GM15510 (cell line): ENCODE data around the gene CLSTN3.

Experiments used
- POLR2A ChIP-seq: IDR thresholded peaks from 3 replicates; pipeline ENCODE4 v1.6.1; 2011; ENCODE audit warnings: borderline replicate concordance; ENCODE audit not compliant: insufficient read length; ENCODE audit errors: extremely low read depth

CLSTN3 gene

DNA sequence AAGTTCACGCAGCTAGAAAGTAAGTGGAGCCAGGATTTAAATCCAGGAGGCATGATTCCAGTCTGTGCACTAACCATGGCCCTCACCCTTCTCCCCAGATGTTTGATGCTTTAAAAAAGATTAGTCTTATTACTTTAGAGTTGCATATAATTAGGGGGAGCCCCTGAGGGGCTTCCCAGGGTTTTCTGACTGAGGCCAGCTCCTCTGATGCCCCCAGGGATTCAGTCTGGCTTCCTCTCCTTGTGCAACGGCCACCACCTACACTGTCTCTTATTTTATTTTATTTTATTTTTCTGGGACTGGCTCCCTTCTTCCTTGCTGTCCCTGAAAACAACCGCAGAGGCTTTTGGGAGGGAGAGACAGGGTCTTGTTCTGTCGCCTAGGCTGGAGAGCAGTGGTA lies 22.6 kb downstream of the CLSTN3 start:
- no peak for TF ChIP-seq POLR2A

DNA sequence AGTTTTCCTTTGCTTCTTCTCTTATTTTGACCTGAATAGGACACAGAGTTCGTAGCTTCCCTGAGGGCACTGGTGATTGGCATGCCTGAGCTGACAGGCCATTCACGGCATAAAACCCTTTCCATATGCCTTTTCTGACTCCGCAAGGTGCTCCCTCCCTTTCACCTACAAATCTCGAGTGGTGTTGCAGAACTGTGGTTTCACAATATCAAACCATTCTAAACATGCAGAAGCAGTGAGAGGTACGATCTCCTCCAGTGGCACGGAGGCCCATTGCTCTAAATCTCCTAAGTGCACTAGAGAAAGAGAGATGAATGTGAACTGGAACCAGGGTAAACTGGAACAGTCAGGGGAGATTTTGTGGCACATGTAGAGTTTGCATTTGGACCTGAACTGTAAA lies 23.9 kb downstream of the CLSTN3 start:
- TF ChIP-seq POLR2A: no peak

DNA sequence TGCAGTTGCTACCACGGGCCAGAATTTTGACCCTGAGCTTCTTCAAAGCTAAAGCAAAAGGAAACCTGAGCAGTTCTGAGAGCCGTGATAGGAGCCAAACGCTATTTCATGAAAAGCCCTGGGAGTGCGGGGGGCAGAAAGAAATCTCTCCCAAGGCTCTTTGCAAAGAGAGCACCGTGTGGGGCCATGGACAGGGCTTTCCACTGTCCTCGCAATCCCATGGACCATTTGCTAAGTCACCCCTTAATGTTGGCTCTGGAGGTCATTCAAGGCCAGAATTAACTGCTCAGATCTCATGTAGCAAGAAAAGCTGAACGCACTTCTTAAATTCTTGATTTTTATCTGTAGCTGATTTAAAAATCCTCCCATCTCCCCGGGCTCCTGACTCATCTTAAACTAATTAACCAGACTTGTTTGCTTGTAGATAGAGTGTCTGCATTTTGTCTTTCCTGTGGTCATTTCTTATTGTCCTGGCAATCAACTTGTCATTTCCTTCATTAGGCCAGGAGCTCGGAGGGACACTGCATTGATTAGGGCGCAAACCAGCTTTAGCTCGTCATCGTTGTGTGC lies 24.8 kb downstream of the CLSTN3 start:
- no peak for TF ChIP-seq POLR2A

GRCh38 chr12:7155471-7156034 lies 25.4 kb downstream of the CLSTN3 start:
- TF ChIP-seq POLR2A: no peak

- TF ChIP-seq POLR2A: no peak
Measured at GRCh38 chr12:7156259-7157197, 26.4 kb downstream of the CLSTN3 start.

GRCh38 chr12:7157391-7157790 lies 27.2 kb downstream of the CLSTN3 start:
- no peak for TF ChIP-seq POLR2A

GRCh38 chr12:7158781-7159609 lies 28.8 kb downstream of the CLSTN3 start:
- no peak for TF ChIP-seq POLR2A

DNA sequence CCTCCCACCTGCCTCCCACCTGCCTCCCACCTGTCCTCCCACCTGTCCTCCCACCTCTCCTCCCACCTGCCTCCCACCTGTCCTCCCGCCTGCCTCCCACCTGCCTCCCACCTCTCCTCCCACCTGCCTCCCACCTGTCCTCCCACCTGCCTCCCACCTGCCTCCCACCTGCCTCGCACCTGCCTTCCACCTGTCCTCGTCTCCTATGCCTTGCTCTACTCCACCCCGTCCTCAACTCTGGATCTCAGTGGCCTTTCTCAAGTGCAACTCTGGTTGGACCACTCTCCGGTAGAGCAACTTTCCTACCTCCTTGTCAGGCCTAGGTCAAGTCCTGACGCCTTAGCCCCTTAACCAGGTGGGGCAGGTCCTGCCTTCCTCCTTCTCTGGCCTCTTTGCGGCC lies 30.0 kb downstream of the CLSTN3 start:
- TF ChIP-seq POLR2A: no peak

DNA sequence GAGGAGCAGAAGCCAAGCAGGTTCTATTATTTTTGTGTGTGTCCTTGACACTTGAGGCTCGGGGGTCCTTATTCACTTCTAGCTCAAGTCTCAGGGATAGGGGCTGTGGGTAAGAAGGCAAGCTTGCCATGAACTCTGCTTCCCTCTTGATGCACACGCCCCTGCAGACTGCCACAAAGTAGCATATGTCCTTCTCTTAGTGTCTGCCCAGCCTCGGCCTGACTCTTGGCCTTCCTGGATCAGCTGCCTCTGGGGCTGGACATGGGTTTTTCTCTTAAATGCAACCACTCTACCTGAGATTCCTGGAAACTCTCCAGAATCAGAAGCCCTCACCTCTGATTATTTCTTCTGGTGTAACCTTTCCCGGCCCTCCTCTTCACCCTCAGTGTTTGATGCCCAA lies 31.2 kb downstream of the CLSTN3 start:
- no peak for TF ChIP-seq POLR2A

DNA sequence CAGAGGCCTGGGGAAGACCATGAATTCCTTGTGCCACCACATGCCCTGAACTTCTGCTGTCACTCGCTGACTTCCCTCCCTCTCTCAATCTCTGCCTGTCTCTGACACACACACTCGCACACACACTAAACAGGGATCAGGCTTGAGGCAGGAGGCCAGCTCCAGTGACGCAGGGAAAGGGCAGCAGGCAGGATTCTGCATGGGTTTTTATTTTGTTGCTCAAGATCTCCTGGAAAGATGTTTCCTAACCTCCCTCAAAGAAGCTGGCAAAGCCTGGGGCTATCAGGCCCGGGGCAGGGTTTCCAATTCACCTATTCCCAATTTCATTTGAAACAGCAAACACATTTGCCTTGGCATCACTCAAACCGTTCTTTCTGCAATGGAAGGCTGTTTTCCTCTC lies 31.6 kb downstream of the CLSTN3 start:
- no peak for TF ChIP-seq POLR2A

- TF ChIP-seq POLR2A: no peak
Measured at GRCh38 chr12:7162691-7163114, 32.5 kb downstream of the CLSTN3 start.

DNA sequence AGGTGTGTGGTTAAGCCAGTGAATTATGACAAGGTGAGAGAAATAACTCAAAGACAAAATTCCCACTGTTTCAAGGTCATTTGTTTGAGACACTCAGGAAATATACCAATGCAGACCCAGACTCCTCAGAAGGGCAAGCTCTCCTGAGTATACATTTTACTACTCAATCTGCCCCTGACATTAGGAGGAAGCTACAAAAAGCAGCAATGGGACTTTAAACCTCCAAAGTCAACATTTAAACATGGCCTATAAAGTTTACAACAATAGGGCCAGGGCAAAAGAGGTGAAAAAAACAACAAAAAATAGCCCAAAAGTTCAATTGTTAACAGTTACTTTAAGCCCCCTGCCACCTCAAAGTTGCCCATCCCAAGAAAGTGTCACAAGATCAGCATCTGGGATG lies 39.8 kb downstream of the CLSTN3 start:
- TF ChIP-seq POLR2A: no peak

GRCh38 chr12:7171854-7172253 lies 41.7 kb downstream of the CLSTN3 start:
- TF ChIP-seq POLR2A: no peak

- TF ChIP-seq POLR2A: no peak
Measured at GRCh38 chr12:7175493-7175892, 45.3 kb downstream of the CLSTN3 start.

DNA sequence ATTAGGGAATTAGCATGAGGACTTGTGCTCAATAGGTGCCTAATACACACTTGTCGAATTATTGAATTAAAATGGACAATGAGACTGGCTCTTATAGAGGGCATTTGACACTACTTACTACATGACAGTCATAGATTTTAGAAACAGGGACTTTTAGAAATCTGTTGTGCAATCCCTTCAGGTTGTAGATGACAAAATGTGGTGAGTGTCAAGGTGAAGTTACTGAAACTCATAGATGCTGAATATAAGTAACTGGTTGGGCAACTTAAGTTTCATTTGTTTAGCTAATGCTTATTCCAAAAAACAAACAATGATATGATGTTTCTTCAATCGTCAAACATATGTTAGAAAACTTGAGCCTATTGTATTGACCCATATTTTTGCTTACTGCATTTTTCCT lies 46.4 kb downstream of the CLSTN3 start:
- no peak for TF ChIP-seq POLR2A
